Fibroblast of lung (primary cell): ENCODE results near the gene RND3.

Experiments used
- EZH2 ChIP-seq: IDR thresholded peaks from 2 replicates; pipeline ENCODE4 v1.5.1; 2012; ENCODE audit warnings: low read length, control low read depth, mild to moderate bottlenecking; ENCODE audit errors: missing control alignments
- TF ChIP-seq, protein P1 (sequence below), 2 donors: IDR thresholded peaks in 1 of 2; conservative IDR thresholded peaks in 1 of 2; 1 replicate in 1 of 2; 2 replicates in 1 of 2; pipeline ENCODE4 v1.5.1; 2011 to 2012; ENCODE audit warnings: low read length in 2 of 2, control low read depth in 1 of 2, inconsistent platforms in 1 of 2, low read depth in 1 of 2, mild to moderate bottlenecking in 1 of 2

DNA sequence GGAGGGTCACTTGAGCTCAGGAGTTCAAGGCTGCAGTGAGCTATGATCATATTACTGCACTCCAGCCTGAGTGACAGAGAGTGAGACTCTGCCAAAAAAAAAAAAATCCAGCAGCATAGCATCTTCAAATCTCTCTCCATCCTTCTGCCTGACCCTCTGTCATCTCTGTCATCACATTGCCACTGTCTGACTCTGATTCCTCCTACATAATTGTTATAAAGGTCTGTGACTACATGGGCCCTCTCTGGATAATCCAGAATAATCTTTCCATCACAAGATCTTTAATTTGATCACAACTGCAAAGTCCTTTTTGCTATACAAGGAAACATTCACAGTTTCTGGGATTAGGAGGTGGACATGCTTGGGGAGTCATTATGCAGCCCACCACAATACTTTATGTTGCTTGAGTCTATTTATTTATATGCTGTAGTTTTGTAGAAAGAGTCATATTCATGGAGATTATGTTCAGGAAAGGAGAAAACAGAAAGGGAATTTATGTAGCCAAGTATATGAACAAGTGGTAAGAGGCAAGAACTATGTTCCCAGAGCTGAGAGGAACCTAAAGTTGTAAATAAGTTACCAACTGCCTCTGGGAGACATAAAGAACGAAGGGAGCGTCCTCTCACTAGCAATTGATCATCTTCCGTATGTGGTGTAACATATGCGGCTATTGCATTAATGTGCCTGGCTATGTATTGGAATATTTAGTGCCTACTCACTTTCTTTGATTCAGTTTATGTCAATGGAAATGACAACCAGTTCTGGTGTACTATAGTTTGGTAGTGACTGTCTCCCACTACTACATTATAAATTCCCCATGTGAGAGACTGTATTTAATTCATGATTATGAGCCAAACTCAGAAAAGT, 21.5 kb downstream of the RND3 start:
- TF ChIP-seq, protein P1, sequence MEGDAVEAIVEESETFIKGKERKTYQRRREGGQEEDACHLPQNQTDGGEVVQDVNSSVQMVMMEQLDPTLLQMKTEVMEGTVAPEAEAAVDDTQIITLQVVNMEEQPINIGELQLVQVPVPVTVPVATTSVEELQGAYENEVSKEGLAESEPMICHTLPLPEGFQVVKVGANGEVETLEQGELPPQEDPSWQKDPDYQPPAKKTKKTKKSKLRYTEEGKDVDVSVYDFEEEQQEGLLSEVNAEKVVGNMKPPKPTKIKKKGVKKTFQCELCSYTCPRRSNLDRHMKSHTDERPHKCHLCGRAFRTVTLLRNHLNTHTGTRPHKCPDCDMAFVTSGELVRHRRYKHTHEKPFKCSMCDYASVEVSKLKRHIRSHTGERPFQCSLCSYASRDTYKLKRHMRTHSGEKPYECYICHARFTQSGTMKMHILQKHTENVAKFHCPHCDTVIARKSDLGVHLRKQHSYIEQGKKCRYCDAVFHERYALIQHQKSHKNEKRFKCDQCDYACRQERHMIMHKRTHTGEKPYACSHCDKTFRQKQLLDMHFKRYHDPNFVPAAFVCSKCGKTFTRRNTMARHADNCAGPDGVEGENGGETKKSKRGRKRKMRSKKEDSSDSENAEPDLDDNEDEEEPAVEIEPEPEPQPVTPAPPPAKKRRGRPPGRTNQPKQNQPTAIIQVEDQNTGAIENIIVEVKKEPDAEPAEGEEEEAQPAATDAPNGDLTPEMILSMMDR (conservative IDR thresholded peaks at IDR 0.05 in 1 of 2, IDR thresholded peaks at IDR 0.05 in 1 of 2; ENCODE audit: low read depth in 1 of 2, low read length in 2 of 2), result no peak
- TF ChIP-seq EZH2, result no peak
